Spinal cord (tissue), 10 donors: Measurements from ENCODE around the gene NOD1. TPM values are rescaled to one million over a fixed set of nuclear protein-coding genes. Genes with fewer than 3 reads are reported as not detected.
"Not testable (repeated sequence)": the region's sequence is repeated elsewhere in the genome, so short reads cannot be mapped to it uniquely, and the experiment has no call there.

ENCODE experiments used
- DNase-seq, 6 donors: peaks; one replicate each; pipeline versions ENCODE4 v3.0.0 to v3.0.0-alpha.2; 2013 to 2015; ENCODE audit warnings: low spot score in 6 of 6, low read depth in 4 of 6
- H3K27ac ChIP-seq: one replicate; pipeline ENCODE4 v1.5.1; 2013; ENCODE audit warnings: low read depth, low read length, control low read depth
- H3K27me3 ChIP-seq: one replicate; pipeline ENCODE4 v1.6.1; 2013; ENCODE audit warnings: low read length; ENCODE audit not compliant: control insufficient read depth, insufficient read depth
- H3K36me3 ChIP-seq: one replicate; pipeline ENCODE4 v1.6.1; 2013; ENCODE audit warnings: low read length; ENCODE audit not compliant: control insufficient read depth, insufficient read depth
- H3K4me1 ChIP-seq: one replicate; pipeline ENCODE4 v1.6.1; 2013; ENCODE audit warnings: low read length; ENCODE audit not compliant: control insufficient read depth, insufficient read depth
- H3K4me3 ChIP-seq: one replicate; pipeline ENCODE4 v1.5.1; 2013; ENCODE audit warnings: low read depth, low read length, control low read depth
- H3K9me3 ChIP-seq: one replicate; pipeline ENCODE4 v1.6.1; 2013; ENCODE audit warnings: low read length; ENCODE audit not compliant: control insufficient read depth, insufficient read depth
- WGBS: methylation state at CpG from one replicate; pipeline ENCODE4 v1.1.5; 2013; ENCODE audit warnings: missing lambda C conversion rate; ENCODE audit not compliant: insufficient coverage; 5-methylcytosine and 5-hydroxymethylcytosine counted together
- long read RNA-seq, 4 donors: transcript quantifications; one replicate each; lab custom pipeline, GENCODE V29; 2026
- polyA plus RNA-seq, 2 donors: library from polyadenylated mRNA; unstranded; fragments of 120-200 nt; gene quantifications; one replicate each; pipeline ENCODE4 v1.2.1, GENCODE V29; 2013; ENCODE audit not compliant: insufficient read length in 2 of 2
- total RNA-seq, 2 donors: library from RNA; depleted of rRNA in 1 of 2; stranded (reverse); fragments of 120-200 nt in 1 of 2; fragments of >200 nt in 1 of 2; gene quantifications; one replicate each; pipeline versions ENCODE4 v1.2.3 to v1.2.4, GENCODE V29; 2013 to 2014
- donor health status: healthy.

The NOD1 gene, protein sequence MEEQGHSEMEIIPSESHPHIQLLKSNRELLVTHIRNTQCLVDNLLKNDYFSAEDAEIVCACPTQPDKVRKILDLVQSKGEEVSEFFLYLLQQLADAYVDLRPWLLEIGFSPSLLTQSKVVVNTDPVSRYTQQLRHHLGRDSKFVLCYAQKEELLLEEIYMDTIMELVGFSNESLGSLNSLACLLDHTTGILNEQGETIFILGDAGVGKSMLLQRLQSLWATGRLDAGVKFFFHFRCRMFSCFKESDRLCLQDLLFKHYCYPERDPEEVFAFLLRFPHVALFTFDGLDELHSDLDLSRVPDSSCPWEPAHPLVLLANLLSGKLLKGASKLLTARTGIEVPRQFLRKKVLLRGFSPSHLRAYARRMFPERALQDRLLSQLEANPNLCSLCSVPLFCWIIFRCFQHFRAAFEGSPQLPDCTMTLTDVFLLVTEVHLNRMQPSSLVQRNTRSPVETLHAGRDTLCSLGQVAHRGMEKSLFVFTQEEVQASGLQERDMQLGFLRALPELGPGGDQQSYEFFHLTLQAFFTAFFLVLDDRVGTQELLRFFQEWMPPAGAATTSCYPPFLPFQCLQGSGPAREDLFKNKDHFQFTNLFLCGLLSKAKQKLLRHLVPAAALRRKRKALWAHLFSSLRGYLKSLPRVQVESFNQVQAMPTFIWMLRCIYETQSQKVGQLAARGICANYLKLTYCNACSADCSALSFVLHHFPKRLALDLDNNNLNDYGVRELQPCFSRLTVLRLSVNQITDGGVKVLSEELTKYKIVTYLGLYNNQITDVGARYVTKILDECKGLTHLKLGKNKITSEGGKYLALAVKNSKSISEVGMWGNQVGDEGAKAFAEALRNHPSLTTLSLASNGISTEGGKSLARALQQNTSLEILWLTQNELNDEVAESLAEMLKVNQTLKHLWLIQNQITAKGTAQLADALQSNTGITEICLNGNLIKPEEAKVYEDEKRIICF
- total RNA-seq (1 to 10 TPM; 5.4 to 7.7 TPM), polyA plus RNA-seq (1 to 10 TPM; 3.4 to 5.1 TPM)
- long read RNA-seq, donor 1: 0 reads
- long read RNA-seq, donor 2: 0 reads
- long read RNA-seq, donor 3: 0 reads
- long read RNA-seq, donor 4, full-length matches to known transcripts: 2 of 2 reads
- long read RNA-seq, donor 4, partial matches to known transcripts: 0 of 2 reads
- long read RNA-seq, donor 4, other reads (novel, unspliced or antisense): 0 of 2 reads

DNA sequence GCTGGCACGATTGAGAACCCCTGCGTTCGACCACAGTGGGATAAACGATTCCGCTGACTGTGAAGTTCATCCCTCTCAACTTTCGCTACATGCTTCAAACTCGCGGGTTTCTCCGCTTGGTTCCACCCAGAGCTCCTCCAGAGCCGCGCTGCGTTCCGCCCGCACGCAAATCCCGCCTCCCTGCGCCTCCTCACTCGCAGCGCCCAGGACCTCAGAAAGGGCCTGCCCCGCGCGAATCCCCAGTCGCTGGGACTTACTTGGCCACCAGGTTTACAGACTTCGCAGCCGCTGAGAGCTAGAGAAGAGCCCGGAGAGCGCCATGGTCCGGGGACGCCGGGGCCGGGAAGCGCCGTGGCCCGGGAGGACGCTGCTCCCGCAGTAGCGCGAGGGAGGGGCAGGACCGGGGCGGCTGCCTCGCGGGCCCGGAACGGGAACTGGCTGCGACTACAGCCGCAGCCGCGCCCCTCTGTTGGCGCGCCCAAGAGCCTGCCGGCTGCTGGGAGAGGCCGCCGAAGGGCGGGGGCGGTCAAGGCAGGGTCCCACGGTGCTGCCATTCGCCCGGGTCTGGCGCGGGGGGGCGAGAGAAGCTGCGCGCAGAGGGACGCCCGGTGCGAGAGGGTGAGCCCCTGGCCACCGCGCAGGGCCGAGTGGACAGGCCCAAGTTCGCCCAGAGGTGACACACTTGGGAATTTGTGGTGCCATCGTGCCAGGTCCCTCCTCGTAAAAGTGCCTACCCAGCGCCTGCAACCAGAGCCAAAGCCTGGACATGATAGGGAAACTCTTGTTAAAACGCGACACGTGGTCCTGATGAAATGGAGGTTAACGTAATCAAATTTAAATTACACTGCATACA is at the start of gene NOD1:
TSS of gene NOD1 (minus strand) at position 436 of the 853 bp plus-strand sequence. CDS start 21,863 bp downstream, outside the sequence.
- DNase-seq: peak in 3 of 6 donors; percentile 40 to 85 (median 78)
- H3K36me3 ChIP-seq: no peaks in the 10 kb centered on the region
- under 1% methylated on average over 72 of the region's 77 CpGs for WGBS
- peak within 1 kb of the TSS; percentile 74 for H3K4me3 ChIP-seq
- peaks cover 13% of the 10 kb centered on the region for H3K4me1 ChIP-seq
- no peaks in the 10 kb centered on the region for H3K9me3 ChIP-seq
- H3K27ac ChIP-seq: peak within 1 kb of the TSS; percentile 83
- H3K27me3 ChIP-seq: no peaks in the 10 kb centered on the region

DNA sequence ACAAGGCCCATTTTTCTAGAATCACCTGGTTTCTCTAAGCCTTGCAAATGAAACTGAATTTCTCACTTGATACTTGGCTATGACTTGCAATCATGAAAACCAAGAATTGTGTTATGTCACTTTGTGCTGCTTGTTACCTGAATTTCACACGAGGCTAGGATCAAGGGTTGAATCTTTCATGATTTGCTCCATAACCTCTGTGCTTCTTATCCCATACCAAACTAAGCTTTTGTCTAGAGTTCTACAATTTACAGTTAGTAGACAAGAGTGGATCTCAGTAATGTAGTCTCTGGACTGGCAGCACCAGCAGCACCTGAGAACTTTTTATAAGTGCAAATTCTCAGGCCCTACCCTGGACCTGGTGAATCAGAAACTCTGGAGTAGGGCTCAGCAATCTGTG is 48.7 kb upstream of the NOD1 start:
- not testable (repeated sequence) for DNase-seq, H3K36me3 ChIP-seq, H3K9me3 ChIP-seq, H3K4me1 ChIP-seq, H3K4me3 ChIP-seq, H3K27ac ChIP-seq, H3K27me3 ChIP-seq
- WGBS: no CpG with 5 or more reads among the region's 1 CpG

DNA sequence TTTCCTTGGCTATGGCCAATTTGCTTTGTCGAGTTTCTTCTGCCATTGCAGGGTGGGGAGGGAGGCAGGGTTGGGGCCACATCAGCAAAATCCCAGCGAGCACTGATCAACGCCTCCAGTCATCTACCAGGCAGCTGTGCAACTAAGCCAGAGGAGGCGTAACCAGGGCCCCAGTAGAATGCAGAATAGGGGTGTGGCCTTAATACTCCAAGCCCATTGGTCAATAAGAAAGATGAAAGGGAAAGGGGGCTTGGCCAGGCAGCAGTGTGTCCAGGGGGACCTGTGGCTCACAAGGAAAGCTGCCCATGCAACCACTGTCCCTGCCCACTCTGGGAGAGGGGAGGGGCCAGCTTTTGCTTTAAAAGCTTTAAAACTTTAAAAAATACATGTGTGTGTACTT is 47.6 kb upstream of the NOD1 start:
- H3K4me3 ChIP-seq: no peak overlapping the region
- no peaks in the 10 kb centered on the region for H3K4me1 ChIP-seq
- peaks cover 8% of the 10 kb centered on the region for H3K36me3 ChIP-seq
- H3K27me3 ChIP-seq: no peaks in the 10 kb centered on the region
- no peak for DNase-seq
- 93% methylated on average over 3 of the region's 4 CpGs for WGBS
- H3K27ac ChIP-seq: no peak overlapping the region
- H3K9me3 ChIP-seq: no peaks in the 10 kb centered on the region

DNA sequence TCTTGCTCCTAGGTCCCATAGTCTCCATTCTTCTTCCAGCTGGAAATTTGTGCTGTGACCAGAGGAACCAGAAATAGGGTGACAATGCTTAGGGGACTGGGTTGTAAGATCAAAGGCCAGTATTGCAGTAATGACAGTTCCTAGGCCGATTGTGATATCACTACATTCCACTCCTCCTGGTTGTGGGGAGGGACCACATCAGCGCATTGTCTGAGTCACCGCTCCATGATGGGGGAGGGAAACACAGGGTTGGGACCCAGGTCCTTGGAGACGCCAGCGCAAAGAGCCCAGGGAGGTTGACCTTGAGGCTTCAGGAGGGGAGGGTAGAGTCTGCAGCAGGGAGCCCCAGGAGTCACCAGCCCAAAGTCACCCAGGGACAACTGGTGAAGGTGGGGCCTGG is 46.8 kb upstream of the NOD1 start:
- 98% methylated on average over 4 of the region's 5 CpGs for WGBS
- no peaks in the 10 kb centered on the region for H3K4me1 ChIP-seq

DNA sequence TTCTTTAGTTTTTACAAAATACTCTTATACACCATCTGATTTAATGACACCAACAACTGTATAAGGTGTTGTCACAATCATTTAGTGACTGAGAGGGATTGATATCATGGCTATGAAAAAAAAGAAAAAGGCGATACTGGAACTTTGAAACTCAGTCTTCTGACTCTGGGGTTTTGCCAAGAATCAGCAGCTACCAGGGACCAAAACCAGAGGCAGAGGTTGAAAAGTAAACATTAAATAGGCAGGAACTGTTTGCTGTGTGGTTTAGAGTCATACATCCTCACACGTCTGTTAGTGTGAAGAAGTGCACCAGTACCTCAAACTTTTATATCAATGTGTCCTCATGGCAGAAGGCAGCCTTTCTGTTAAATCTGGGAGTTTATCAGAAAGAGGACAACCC is 46.0 kb upstream of the NOD1 start:
- Histone ChIP-seq H3K4me3 (no peak overlapping the region), H3K9me3 (no peaks in the 10 kb centered on the region), H3K4me1 (no peaks in the 10 kb centered on the region), H3K27me3 (no peaks in the 10 kb centered on the region), H3K36me3 (peaks cover 8% of the 10 kb centered on the region), H3K27ac (no peak overlapping the region)
- 50% methylated on average over 1 of the region's 2 CpGs for WGBS
- DNase-seq: no peak

More for the DNA sequence above, 46.8 kb upstream of the NOD1 start:
- no peak for DNase-seq
- Histone ChIP-seq H3K27me3 (no peaks in the 10 kb centered on the region), H3K27ac (no peak overlapping the region), H3K9me3 (no peaks in the 10 kb centered on the region), H3K36me3 (peaks cover 8% of the 10 kb centered on the region), H3K4me3 (no peak overlapping the region)

DNA sequence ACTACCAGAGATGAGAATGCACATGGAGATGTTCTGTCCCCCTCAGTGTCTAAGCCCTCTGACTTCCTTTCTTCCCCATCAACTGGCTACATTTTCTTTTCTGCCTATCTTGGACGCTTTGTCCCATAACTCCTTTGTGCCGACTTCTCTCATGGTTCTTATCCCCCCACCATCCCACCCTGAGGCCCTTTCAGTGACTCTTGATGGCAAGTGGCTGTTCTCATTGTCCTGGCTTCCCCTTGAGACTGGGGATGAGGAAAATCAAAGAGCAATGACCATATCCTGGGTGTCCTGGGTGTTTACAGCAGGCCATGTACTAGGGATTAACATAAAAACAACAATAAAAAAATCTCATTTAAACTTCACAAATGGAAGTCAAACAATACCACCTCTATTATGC is 44.9 kb upstream of the NOD1 start:
- peaks cover 8% of the 10 kb centered on the region for H3K36me3 ChIP-seq
- H3K9me3 ChIP-seq: no peaks in the 10 kb centered on the region
- DNase-seq: no peak
- no peaks in the 10 kb centered on the region for H3K4me1 ChIP-seq
- 83% methylated on average over 2 of the region's 2 CpGs for WGBS
- H3K27ac ChIP-seq: no peak overlapping the region
- H3K4me3 ChIP-seq: no peak overlapping the region
- no peaks in the 10 kb centered on the region for H3K27me3 ChIP-seq

DNA sequence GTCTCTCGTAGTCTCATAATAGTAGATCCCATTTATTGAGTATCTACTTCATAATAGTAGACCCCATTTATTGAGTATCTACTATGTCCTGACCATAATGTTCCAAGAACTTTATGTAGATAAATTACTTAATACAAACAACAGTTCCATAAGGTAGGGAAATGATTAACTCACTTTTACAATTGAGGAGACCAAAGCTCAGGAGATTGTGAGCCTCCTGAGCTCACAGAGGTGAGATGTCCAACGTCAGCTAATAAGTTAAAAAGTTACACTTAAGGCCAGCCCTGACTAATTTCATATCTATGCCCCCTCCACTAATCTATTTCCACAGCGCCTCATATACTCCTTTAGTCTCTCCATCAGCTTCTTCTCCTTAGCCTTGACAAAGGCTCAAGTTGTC is 43.6 kb upstream of the NOD1 start:
- Histone ChIP-seq H3K4me1 (no peaks in the 10 kb centered on the region), H3K4me3 (no peak overlapping the region), H3K27me3 (no peaks in the 10 kb centered on the region), H3K9me3 (no peaks in the 10 kb centered on the region), H3K36me3 (peaks cover 8% of the 10 kb centered on the region), H3K27ac (no peak overlapping the region)
- no peak for DNase-seq
- WGBS: 100% methylated on average over 2 of the region's 3 CpGs

DNA sequence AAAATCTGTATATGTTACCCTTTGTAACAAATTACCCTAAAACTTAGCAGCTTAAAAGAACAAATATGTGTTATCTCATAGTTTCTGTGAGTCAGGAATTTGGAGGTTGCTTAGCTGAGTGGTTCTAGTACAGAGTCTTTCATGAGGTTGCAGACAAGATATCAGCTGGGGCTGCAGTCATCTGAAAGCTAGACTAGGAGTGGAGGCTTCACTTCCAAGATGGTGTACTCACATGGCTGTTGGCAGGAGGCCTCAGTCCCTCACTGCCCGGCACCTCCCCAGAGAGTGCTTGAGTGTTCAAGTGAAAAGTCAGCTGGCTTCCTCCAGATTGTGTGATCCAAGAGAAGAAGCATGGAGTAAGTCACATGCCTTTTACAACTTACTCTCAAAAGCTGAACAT is 42.9 kb upstream of the NOD1 start:
- H3K27me3 ChIP-seq: no peaks in the 10 kb centered on the region
- no peaks in the 10 kb centered on the region for H3K9me3 ChIP-seq
- no CpG with 5 or more reads among the region's 1 CpG for WGBS
- no peak overlapping the region for H3K27ac ChIP-seq
- H3K4me3 ChIP-seq: no peak overlapping the region
- H3K36me3 ChIP-seq: peaks cover 8% of the 10 kb centered on the region
- no peaks in the 10 kb centered on the region for H3K4me1 ChIP-seq
- no peak for DNase-seq

DNA sequence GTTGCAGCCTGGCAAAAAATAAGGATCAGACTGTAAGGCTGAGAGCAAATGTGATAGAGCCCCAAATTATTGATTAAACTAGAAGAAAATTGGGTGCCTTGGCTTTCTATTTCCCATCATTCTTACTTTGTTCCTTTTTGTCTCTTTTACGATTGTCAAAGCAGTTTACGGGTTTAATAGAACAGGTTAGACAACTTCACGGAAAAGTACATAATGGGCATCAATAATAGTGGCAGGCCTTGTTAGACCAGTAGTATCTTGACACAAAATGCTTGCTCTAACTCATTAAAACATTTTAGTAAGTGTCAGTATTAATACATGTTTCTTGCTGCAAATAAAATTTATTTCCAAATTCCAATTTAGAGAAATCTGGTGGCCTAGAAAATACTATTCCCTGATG is 40.5 kb upstream of the NOD1 start:
- no peak for DNase-seq
- Histone ChIP-seq H3K27ac (no peak overlapping the region), H3K4me3 (no peak overlapping the region), H3K9me3 (no peaks in the 10 kb centered on the region), H3K36me3 (peaks cover 5% of the 10 kb centered on the region), H3K27me3 (no peaks in the 10 kb centered on the region), H3K4me1 (no peaks in the 10 kb centered on the region)
- WGBS: no CpG with 5 or more reads among the region's 3 CpGs
